Measurements from ENCODE around the gene MDC1. TPM values are rescaled to one million over a fixed set of nuclear protein-coding genes. Genes with fewer than 3 reads are reported as not detected.
"Not testable (repeated sequence)": the region's sequence is repeated elsewhere in the genome, so short reads cannot be mapped to it uniquely, and the experiment has no call there.

Gene MDC1
- total and polyA plus RNA-seq, 8 donors: 12.3 to 28.0 (median 15.5) TPM

GRCh38 chr6:30719791-30720737 is 3.0 kb upstream of the MDC1 start, which contains the start of gene TUBB:
TUBB (plus strand) TSS chr6:30720352; CDS start chr6:30720507, 155 bp downstream.
- Histone ChIP-seq H3K4me1 (peaks cover 8 to 12% (median 8%) of the 10 kb centered on the region in 3 donors), H3K27ac (peak within 1 kb of the TSS; percentile 79 to 97 (median 86)), H3K36me3 (peaks cover 0 to 24% (median 11%) of the 10 kb centered on the region in 3 donors), H3K9me3 (no peaks in the 10 kb centered on the region), H3K4me3 (peak within 1 kb of the TSS; percentile 47 to 84 (median 84)), H3K27me3 (no peaks in the 10 kb centered on the region)
- no peak for FAIRE-seq
- 1% methylated on average over 25 to 38 of the region's 38 CpGs for WGBS, 2 donors
- no peak for TF ChIP-seq CTCF (IDR thresholded peaks at IDR 0.05)
- intact Hi-C loops (cut with DNase I): loop anchor here in 2 of 3 donors (5.0 to 10.0 kb wide), 2 partner anchors 38 to 175 kb away; no protein-coding TSS in a partner anchor
- peak; percentile 69 to 83 (median 76) for ATAC-seq
- peak; percentile 95 to 97 (median 96) for DNase-seq

- H3K4me1 ChIP-seq: peaks cover 8 to 12% (median 8%) of the 10 kb centered on the region in 3 donors
- ATAC-seq (no peak), FAIRE-seq (no peak), DNase-seq (no peak)
- H3K27me3 ChIP-seq: no peaks in the 10 kb centered on the region
- peaks cover 0 to 18% (median 14%) of the 10 kb centered on the region in 3 donors for H3K36me3 ChIP-seq
- H3K4me3 ChIP-seq: peak overlapping the region; percentile 21 to 84 (median 65)
- 35 to 44% methylated on average over 8 of the region's 8 CpGs for WGBS, 2 donors
- no peak for TF ChIP-seq CTCF (IDR thresholded peaks at IDR 0.05)
- H3K9me3 ChIP-seq: no peaks in the 10 kb centered on the region
- intact Hi-C loops (cut with DNase I): no loop called here
- peak overlapping the region; percentile 20 to 97 (median 60) for H3K27ac ChIP-seq
Observed at GRCh38 chr6:30719356-30719755, 2.3 kb upstream of the MDC1 start.

GRCh38 chr6:30717845-30718720 is 1.0 kb upstream of the MDC1 start:
- WGBS, 2 donors: 78 to 80% methylated on average over 37 of the region's 37 CpGs
- ATAC-seq; H3K27me3 ChIP-seq; H3K9me3 ChIP-seq; intact Hi-C loops (cut with DNase I); FAIRE-seq: not testable (repeated sequence)
- Histone ChIP-seq H3K36me3 (peaks cover 0 to 11% (median 9%) of the 10 kb centered on the region in 3 donors), H3K4me3 (peak overlapping the region in 3 of 4 donors; percentile 5 to 66 (median 22)), H3K27ac (peak overlapping the region; percentile 70 to 89 (median 86)), H3K4me1 (peaks cover 8 to 11% (median 8%) of the 10 kb centered on the region in 3 donors)
- DNase-seq: peak in 3 of 6 donors; percentile 33 to 41 (median 38)

GRCh38 chr6:30716879-30717128 is 277 bp downstream of the MDC1 start:
- Histone ChIP-seq H3K36me3 (peaks cover 0 to 17% (median 5%) of the 10 kb centered on the region in 3 donors), H3K27ac (peak overlapping the region; percentile 84 to 89 (median 88)), H3K4me3 (peak overlapping the region; percentile 49 to 67 (median 64)), H3K9me3 (no peaks in the 10 kb centered on the region), H3K27me3 (no peaks in the 10 kb centered on the region), H3K4me1 (peaks cover 8% of the 10 kb centered on the region in 3 donors)
- WGBS, 2 donors: 1 to 2% methylated on average over 8 of the region's 8 CpGs
- no peak for DNase-seq
- no peak for ATAC-seq
- intact Hi-C loops (cut with DNase I): no loop called here
- TF ChIP-seq CTCF (IDR thresholded peaks at IDR 0.05): no peak
- FAIRE-seq: no peak

- Histone ChIP-seq H3K4me1 (peaks cover 1 to 8% (median 2%) of the 10 kb centered on the region in 3 donors), H3K4me3 (no peak overlapping the region), H3K27ac (no peak overlapping the region), H3K9me3 (no peaks in the 10 kb centered on the region), H3K27me3 (no peaks in the 10 kb centered on the region), H3K36me3 (peaks cover 0 to 23% (median 5%) of the 10 kb centered on the region in 3 donors)
- FAIRE-seq (no peak), ATAC-seq (no peak), DNase-seq (no peak)
- 89 to 96% methylated on average over 1 of the region's 1 CpG for WGBS, 2 donors
- intact Hi-C loops (cut with DNase I): no loop called here
- TF ChIP-seq CTCF (IDR thresholded peaks at IDR 0.05): no peak
Observed at GRCh38 chr6:30714263-30714662, 2.8 kb downstream of the MDC1 start.

Data from pancreas (tissue), 10 donors.